SW480 (cell line): ENCODE measurements around the gene VAPB.
"Not testable (repeated sequence)": the region's sequence is repeated elsewhere in the genome, so short reads cannot be mapped to it uniquely, and the experiment has no call there.

Source experiments
- DNase-seq: peaks from one replicate; pipeline ENCODE4 v3.0.0-alpha.2; 2016; ENCODE audit warnings: low spot score

Gene VAPB

DNA sequence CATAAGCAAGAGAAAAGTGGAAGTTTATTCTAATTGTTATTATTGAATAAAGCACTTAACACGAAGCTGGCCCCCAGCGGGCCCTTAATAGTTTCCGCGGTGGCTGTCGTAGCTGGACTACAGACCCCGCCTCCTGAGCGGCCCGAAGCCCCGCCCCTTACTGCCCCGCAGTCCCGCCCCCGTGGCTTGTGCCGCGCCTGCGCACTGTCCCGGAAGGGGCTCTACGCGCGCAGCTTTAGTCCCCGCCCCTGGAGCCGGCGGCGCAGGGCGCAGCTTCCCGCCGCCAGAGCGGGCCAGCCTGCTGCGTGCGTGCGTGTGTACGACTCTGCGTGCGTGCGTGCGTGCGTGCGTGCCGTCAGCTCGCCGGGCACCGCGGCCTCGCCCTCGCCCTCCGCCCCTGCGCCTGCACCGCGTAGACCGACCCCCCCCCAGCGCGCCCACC, at the start of gene VAPB:
VAPB (plus strand) TSS at position 348 of the 442 bp plus-strand sequence. CDS start 231 bp downstream, outside the sequence.
- DNase-seq: peak; percentile 97

GRCh38 chr20:58339741-58340140, 49.3 kb upstream of the VAPB start:
- DNase-seq: no peak

DNA sequence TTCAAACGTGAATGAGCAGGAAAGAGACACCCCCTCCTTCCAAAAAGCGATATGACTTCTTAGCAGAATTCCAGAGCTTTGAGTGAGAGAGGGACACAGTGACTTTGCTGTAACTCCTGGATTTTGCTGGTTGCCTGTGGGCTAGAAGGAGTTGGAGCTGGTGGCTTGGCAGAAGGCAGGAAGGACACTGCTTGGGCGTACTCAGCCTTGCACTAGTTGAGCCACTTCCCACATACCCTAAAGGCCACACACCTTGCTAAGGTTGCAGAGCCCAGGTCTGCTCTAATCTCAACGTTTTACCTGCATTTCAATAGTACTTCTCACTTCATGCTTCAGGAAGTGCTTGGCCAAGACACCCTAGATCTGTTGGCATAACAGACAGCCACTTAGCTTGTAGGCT, 48.9 kb upstream of the VAPB start:
- no peak for DNase-seq

GRCh38 chr20:58340853-58341252, 48.2 kb upstream of the VAPB start:
- DNase-seq: no peak

DNA sequence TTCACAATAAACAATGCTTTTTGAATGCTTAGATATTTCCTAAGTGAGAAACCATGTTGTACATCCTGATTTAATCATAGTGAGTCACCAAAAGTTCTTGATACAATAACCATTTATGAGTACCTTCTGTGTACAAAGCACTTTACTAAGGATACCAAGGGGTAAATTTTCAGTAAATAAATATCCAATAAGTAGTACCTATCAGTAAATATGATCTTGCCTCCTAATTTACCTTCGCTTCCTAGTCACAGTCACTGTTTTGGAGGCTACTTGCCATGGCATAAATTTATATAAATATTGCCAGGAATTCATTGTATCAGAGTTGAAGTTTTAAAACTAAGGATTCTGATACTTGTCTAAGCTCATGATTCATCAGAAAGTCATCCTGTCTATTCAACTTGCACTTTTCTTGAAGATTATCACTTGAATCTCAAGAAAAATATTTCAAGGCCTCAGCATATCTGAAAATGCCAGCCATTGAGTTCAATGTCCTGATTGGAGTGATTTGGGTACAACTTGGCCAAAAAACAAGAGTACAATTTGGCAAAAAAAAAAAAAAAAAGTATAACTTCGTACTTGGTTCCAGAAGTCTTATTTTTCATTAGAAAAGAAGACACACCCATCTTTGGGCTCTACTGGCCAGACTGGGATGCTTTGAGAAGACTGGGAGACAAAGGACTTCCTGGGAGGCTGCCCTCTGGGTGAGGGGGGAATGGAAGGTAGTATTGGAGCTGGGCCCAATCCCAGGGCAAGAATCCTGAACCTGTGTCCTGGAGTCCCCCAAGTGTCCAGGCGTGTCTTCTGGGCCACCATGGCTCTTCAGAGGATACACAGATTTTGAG, 46.7 kb upstream of the VAPB start:
- no peak for DNase-seq

- DNase-seq: no peak
Observed at GRCh38 chr20:58344741-58345140, 44.3 kb upstream of the VAPB start.

DNA sequence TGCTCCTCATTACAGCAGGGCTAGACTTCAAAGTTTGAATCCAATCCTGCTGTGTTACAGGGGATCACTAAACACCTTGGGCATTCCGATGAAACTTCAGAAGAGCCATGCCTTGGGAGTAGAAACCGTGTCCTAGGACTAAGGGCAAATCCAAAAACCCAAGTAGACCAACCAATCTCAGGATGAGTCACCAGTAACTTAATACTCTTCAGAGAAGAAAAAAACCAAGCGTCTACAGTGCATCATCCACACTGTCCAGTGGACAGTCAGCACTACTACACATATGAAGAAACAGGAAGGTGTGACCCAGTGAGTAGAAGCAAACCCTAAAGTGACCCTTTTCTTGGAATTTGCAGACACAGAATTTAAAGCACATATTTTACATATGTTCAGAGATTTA, 39.5 kb upstream of the VAPB start:
- DNase-seq: no peak

GRCh38 chr20:58352468-58352867, 36.6 kb upstream of the VAPB start:
- no peak for DNase-seq

GRCh38 chr20:58359441-58359840, 29.6 kb upstream of the VAPB start:
- no peak for DNase-seq

DNA sequence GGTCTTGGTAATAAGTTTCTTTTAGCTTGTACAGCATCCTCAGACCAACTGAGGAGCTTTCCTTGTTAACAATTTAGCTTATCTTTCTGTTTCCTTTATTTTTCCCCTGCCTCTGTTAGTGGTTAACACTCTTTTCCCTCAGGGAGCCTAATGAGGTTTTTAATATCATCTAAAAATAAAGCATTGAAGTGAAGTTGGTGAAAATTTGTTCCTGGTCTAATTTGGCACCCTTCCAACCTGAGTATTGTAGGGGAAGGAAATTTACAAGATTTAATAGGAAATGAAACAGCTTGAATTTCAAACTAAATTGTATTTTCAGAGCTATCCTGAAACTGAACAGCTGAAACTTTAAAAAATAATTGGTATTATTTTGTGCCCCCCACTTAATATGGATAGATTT, 28.1 kb upstream of the VAPB start:
- no peak for DNase-seq

GRCh38 chr20:58361481-58362205, 27.4 kb upstream of the VAPB start:
- no peak for DNase-seq

DNA sequence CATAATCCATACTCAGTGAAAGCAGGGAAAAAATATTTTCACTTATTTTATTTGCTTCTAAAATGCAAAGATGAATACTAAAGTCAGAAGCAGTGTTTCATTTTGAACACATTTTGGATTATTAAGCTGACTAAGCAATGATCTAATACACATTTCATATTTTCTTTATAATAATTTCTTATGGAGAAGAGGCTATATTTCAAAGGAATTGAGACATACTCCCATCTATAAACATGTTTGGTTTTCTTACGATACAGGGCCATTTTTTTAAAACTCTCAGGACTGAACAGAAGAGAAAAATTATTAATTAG, 26.9 kb upstream of the VAPB start:
- no peak for DNase-seq

DNA sequence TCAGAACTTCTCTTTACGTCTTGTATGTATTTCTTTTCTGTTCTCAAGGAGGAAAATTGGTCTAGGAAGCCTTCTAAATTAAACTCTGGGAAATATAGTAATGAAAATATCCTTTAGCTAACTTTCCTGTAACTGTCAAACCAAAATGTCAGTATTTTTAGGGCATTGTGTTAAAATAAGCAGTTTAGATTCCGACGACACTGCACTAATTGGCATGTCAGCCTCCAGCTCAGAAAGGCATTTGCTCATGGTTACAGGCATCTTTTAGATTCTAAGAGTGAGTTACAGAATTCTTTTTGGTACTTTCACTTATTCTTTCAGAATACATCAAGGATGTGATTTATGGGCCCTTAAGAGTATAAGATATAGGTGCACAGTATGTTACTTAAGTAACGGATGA, 26.1 kb upstream of the VAPB start:
- DNase-seq: no peak

- DNase-seq: no peak
Observed at GRCh38 chr20:58366866-58367265, 22.2 kb upstream of the VAPB start.

GRCh38 chr20:58372806-58373205, 16.2 kb upstream of the VAPB start:
- no peak for DNase-seq

GRCh38 chr20:58373296-58373695, 15.7 kb upstream of the VAPB start:
- DNase-seq: not testable (repeated sequence)

- DNase-seq: no peak
Observed at GRCh38 chr20:58374027-58374850, 14.8 kb upstream of the VAPB start.

DNA sequence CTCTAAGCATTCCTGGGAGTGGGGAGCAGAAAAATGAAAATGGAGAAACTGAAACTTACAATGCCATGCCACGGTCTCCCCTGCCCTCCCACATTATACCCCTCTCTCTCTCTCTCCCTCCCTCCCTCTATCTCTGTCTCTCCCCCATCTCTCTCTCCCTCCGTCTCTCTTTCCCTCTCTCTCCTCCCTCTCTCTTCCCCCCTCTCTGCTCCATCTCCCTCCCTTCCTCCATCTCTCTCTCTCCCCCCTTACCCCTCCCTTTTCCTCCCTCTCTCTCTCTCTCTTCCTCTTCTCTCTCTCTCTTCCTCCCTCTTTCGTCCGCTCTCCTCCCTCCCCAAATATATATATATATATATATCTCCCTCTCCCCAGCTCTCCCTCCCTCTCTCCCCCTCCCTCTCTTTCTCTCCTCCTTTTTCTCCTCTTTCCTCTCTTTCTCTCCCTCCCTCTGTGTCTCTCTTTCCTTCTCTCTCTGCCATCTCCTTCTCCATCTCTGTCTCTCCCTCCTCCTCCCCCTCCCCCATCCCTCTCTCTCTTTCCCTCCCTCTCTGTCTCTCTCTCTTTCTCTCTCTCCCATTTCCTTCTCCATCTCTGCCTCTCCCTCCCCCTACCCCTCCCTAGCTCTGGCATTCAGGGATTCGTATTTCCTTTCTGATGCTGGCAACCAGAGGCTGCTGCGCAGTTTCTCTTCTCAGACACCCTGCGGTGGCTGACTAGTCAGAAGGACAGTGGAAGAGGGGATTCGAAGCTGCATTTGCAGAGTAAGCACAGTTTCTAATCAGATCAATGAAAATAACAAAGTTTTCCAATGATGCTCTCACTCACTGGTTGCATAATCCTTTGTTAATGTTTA, 13.9 kb upstream of the VAPB start:
- DNase-seq: no peak

- DNase-seq: no peak
Observed at GRCh38 chr20:58375759-58376352, 13.2 kb upstream of the VAPB start.

DNA sequence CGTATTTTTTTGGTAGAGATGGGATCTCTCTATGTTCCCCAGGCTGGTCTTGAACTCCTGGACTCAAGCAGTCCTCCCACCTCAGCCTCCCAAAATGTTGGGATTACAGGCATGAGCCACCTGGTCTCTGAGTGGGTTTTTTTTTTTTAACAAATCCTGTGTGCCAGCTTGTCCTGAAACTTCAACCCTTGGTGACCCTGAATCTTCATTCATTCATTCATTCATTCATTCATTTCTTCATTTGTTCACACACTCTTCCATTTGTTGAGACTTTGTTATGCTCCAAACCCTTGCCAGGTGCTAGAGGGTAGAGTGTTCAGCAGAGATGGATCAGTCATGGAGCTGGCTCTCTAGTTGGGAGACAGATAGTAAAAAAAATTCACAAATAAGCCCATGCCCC, 12.0 kb upstream of the VAPB start:
- DNase-seq: no peak

DNA sequence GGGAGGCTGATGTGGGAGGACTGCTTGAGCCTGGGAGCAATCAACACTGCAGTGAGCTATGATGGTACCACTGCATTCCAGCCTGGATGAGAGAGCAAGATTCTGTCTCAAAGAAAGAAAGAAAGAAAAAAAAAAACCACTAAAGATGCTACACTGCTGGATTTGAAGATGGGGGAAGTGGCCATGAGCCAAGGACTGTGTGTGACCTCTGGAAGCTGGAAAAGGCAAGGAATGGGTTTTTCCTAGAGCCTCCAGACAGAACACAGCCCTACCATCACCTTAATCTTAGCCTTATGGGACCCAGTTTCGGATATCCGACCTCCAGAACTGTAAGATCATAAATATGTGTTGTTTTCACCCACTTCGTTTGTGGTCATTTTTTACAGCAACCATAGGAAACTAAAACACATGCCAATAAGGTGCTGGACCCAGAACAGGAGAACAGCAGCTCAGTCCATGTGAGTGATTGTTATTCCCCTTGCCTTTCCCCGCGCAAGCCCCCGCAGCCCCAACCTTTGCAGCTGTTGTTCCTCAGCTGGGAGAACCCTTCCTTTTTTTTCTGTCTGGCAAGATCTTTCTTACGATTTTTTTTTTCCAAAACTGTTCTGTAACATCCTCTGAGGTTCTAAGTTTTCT, 11.1 kb upstream of the VAPB start:
- no peak for DNase-seq
